A673 (cell line): ENCODE data around the gene RNF208.

Experiments used
- EZH2 ChIP-seq: fragments of 200-600 bp; sonication (generic); IDR thresholded peaks from 2 replicates; pipeline ENCODE4 v1.6.1; 2017; ENCODE audit warnings: borderline replicate concordance, low read depth, mild to moderate bottlenecking, mixed read lengths, antibody characterized with exemption, low read length; ENCODE audit not compliant: poor library complexity, severe bottlenecking
- TF ChIP-seq, protein P1 (sequence below): fragments of 300-800, 200-600 bp; sonication (generic); conservative IDR thresholded peaks from 2 replicates; pipeline ENCODE4 v1.5.1; 2017; ENCODE audit warnings: low read depth, mild to moderate bottlenecking, antibody characterized with exemption, low read length, moderate library complexity, mixed read lengths

DNA sequence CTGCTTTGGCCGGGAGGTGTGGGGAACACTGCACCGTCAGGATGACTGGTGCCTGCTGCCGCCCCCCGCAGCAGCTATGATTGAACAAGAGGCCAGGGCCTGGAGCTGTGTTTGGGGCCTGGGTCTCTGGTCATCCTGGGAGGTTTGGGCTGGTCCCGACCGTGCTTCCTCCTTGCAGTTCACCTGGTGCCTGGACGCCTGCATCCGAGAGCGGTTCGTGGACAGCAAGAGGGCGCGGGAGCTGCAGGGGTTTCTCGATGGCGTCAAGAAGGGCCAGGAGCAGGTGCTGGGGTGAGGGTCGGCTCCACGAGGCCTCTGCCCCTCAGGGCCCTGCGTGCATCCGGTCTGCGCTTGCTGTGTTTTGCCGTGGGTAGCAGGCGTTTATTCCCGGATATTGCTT, 42.0 kb upstream of the RNF208 start:
- TF ChIP-seq, protein P1, sequence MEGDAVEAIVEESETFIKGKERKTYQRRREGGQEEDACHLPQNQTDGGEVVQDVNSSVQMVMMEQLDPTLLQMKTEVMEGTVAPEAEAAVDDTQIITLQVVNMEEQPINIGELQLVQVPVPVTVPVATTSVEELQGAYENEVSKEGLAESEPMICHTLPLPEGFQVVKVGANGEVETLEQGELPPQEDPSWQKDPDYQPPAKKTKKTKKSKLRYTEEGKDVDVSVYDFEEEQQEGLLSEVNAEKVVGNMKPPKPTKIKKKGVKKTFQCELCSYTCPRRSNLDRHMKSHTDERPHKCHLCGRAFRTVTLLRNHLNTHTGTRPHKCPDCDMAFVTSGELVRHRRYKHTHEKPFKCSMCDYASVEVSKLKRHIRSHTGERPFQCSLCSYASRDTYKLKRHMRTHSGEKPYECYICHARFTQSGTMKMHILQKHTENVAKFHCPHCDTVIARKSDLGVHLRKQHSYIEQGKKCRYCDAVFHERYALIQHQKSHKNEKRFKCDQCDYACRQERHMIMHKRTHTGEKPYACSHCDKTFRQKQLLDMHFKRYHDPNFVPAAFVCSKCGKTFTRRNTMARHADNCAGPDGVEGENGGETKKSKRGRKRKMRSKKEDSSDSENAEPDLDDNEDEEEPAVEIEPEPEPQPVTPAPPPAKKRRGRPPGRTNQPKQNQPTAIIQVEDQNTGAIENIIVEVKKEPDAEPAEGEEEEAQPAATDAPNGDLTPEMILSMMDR: no peak
- TF ChIP-seq EZH2: no peak
